ENCODE measurements around the gene MRPS35. TPM values are rescaled to one million over a fixed set of nuclear protein-coding genes. Genes with fewer than 3 reads are reported as not detected.

The MRPS35 gene

GRCh38 chr12:27805238-27805637, 94.6 kb downstream of the MRPS35 start:
- Histone ChIP-seq H4K91ac (ENCODE audit: low read length) (no peak overlapping the region), H2AK5ac (ENCODE audit: low read length, severe bottlenecking) (no peak overlapping the region), H2BK15ac (ENCODE audit: low read depth, poor library complexity, severe bottlenecking) (no peak overlapping the region), H4K8ac (ENCODE audit: low read length) (no peak overlapping the region), H3K4ac (ENCODE audit: low read depth in 1 of 2, low read length in 2 of 2) (no peak overlapping the region), H3K18ac (ENCODE audit: low read depth in 1 of 2, low read length in 2 of 2) (no peak overlapping the region), H2BK120ac (ENCODE audit: low read depth, low read length) (no peak overlapping the region), H3K14ac (ENCODE audit: low read length in 2 of 2) (no peak overlapping the region), H3K4me2 (ENCODE audit: low read length, poor library complexity, severe bottlenecking) (no peak overlapping the region), H2BK12ac (ENCODE audit: low read length in 2 of 2) (no peak overlapping the region), H3K79me1 (replicated peaks; ENCODE audit: low read length, poor library complexity, severe bottlenecking) (no peaks in the 10 kb centered on the region), H3K36me3 (ENCODE audit: control insufficient read depth in 1 of 2, insufficient read depth in 2 of 2, low read depth in 1 of 2, low read length in 2 of 2) (peaks cover 3 to 12% of the 10 kb centered on the region in 2 experiments), H2BK5ac (ENCODE audit: low read depth, low read length, poor library complexity, severe bottlenecking) (no peak overlapping the region), H3K9ac (ENCODE audit: low read length) (no peak overlapping the region), H3K23ac (ENCODE audit: low read length in 2 of 2) (no peak overlapping the region), H3K4me1 (ENCODE audit: control insufficient read depth, insufficient read depth, low read depth, low read length) (no peaks in the 10 kb centered on the region), H3K9me3 (ENCODE audit: control insufficient read depth, low read length) (no peaks in the 10 kb centered on the region), H3K4me3 (ENCODE audit: insufficient read depth in 1 of 2, low read depth in 1 of 2, low read length in 2 of 2) (no peak overlapping the region), H3K27me3 (ENCODE audit: control insufficient read depth in 1 of 2, insufficient read depth in 1 of 2, low read length in 2 of 2) (no peaks in the 10 kb centered on the region), H2AFZ (ENCODE audit: low read depth, low read length) (no peak overlapping the region), H3K27ac (ENCODE audit: low read length, poor library complexity, severe bottlenecking) (no peak overlapping the region)
- WGBS = 17% methylated on average over 1 of the region's 1 CpG
- no peak for DNase-seq

Small RNA genes within 50 kb of the gene (small RNA-seq; reads per million reads assigned to genes)
- not detected for gene RF00019 (ENCODE audit: low read depth)

All from mesenchymal stem cell (in vitro differentiated cells and primary cell).